ENCODE data around the gene ZNF573. TPM values are rescaled to one million over a fixed set of nuclear protein-coding genes. Genes with fewer than 3 reads are reported as not detected.
A peak's percentile ranks its signal among the peaks of the same experiment; 100 is the strongest.

Gene ZNF573
- total and polyA plus RNA-seq, 2 donors (not counting 3 experiments of a cell fraction or from before 2014, with no cell fraction given), result 1.4 to 6.3 TPM

DNA sequence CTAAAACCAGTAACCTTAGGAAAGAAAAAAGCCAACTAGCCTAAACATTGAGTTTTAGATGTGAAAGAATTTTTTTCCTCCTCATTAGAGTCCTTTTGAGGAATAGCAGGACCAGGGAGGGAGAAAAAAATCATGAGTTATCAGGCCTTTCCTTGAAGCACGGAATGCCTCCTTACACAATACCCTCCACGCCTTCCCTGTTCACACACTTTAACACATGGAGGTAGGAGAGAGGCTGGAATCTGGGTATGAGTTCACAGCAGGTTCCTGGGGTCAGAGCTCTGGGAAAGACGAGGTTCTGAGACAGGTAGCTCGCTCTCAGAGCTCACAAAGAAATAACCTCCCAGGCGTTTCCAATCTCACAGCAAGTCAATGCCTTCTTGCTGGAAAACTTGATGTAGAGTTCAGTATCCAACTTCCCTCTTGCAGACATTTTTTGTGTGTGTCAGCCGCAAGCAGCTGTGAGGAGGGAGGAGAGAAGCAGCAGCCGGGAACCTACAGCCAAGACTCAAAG lies 716 bp downstream of the ZNF573 start:
- dilution Hi-C loops (cut with MboI; ENCODE audit: extremely low pct_ligation_motif_present, low sequenced_read_pairs), result no loop called here
- CTCF ChIA-PET, result interaction anchor here (1.2 kb wide), 1 partner anchor 61 kb away, joined by 3 read pairs; no protein-coding TSS in a partner anchor

More for the DNA sequence above, 716 bp downstream of the ZNF573 start:
- H3K4me3 ChIP-seq (replicated peaks in 1 of 3; ENCODE audit: insufficient read depth in 1 of 3, low read depth in 1 of 3, low read length in 3 of 3), result peak overlapping the region; percentile 44 to 76 (median 52)
- H3K36me3 ChIP-seq (ENCODE audit: control insufficient read depth in 2 of 2, extremely low read depth in 1 of 2, insufficient read depth in 2 of 2, low read length in 2 of 2), result no peaks in the 10 kb centered on the region
- H3K9me3 ChIP-seq (replicated peaks; ENCODE audit: control insufficient read depth, insufficient read depth, low read length), result no peaks in the 10 kb centered on the region
- FAIRE-seq (no peak), DNase-seq (ENCODE audit: low read depth, low spot score) (no peak)
- intact Hi-C loops (cut with micrococcal nuclease), result loop anchor here (1.0 to 2.0 kb wide), 2 partner anchors 60 to 407 kb away; partner anchors contain the start of genes ZNF527 and ZNF607
- peaks cover 2% of the 10 kb centered on the region for H3K4me1 ChIP-seq (ENCODE audit: control insufficient read depth, extremely low read depth, insufficient read depth, low read length)
- POLR2A ChIA-PET, result interaction anchor here (0.5 kb wide), 1 partner anchor 345 kb away, joined by 3 read pairs; no protein-coding TSS in a partner anchor
- TF ChIP-seq POLR2AphosphoS5 (IDR thresholded peaks at IDR 0.05; ENCODE audit: insufficient read depth, low read depth, low read length) (no peak), MYC (IDR thresholded peaks at IDR 0.05; ENCODE audit: low read depth, low read length) (no peak), GATA2 (IDR thresholded peaks at IDR 0.05; ENCODE audit: insufficient read depth, insufficient read length, low read depth, low read length) (no peak), EZH2 (IDR thresholded peaks at IDR 0.05; ENCODE audit: borderline replicate concordance, low read depth, low read length, severe bottlenecking) (no peak), FOS (IDR thresholded peaks at IDR 0.05; ENCODE audit: borderline replicate concordance, insufficient read depth, low read length) (no peak), POLR2A (IDR thresholded peaks at IDR 0.05; ENCODE audit: low read depth, low read length) (no peak), JUN (IDR thresholded peaks at IDR 0.05; ENCODE audit: borderline replicate concordance, insufficient read depth, insufficient read length, low read depth) (no peak)
- TF ChIP-seq, protein P1, sequence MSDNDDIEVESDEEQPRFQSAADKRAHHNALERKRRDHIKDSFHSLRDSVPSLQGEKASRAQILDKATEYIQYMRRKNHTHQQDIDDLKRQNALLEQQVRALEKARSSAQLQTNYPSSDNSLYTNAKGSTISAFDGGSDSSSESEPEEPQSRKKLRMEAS (IDR thresholded peaks at IDR 0.05; ENCODE audit: insufficient read depth, insufficient read length), result no peak
- TF ChIP-seq, protein P2, sequence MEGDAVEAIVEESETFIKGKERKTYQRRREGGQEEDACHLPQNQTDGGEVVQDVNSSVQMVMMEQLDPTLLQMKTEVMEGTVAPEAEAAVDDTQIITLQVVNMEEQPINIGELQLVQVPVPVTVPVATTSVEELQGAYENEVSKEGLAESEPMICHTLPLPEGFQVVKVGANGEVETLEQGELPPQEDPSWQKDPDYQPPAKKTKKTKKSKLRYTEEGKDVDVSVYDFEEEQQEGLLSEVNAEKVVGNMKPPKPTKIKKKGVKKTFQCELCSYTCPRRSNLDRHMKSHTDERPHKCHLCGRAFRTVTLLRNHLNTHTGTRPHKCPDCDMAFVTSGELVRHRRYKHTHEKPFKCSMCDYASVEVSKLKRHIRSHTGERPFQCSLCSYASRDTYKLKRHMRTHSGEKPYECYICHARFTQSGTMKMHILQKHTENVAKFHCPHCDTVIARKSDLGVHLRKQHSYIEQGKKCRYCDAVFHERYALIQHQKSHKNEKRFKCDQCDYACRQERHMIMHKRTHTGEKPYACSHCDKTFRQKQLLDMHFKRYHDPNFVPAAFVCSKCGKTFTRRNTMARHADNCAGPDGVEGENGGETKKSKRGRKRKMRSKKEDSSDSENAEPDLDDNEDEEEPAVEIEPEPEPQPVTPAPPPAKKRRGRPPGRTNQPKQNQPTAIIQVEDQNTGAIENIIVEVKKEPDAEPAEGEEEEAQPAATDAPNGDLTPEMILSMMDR (IDR thresholded peaks at IDR 0.05; ENCODE audit: extremely low read depth in 1 of 2, insufficient read depth in 1 of 2, low read depth in 1 of 2, low read length in 2 of 2), result no peak
- H3K27me3 ChIP-seq (ENCODE audit: control insufficient read depth in 2 of 2, insufficient read depth in 2 of 2, low read length in 2 of 2), result no peaks in the 10 kb centered on the region
- no peak overlapping the region for H3K9ac ChIP-seq (replicated peaks; ENCODE audit: extremely low read depth, insufficient read depth, low read length)
- peak overlapping the region; percentile 52 for H3K4me2 ChIP-seq (ENCODE audit: insufficient read depth, low read length)
- peaks cover 2% of the 10 kb centered on the region for H3K79me2 ChIP-seq (ENCODE audit: control insufficient read depth, insufficient read depth, low read length)
- H2AFZ ChIP-seq (ENCODE audit: low read depth, low read length), result peak overlapping the region; percentile 93
- H4K20me1 ChIP-seq (replicated peaks; ENCODE audit: control insufficient read depth, extremely low read depth, insufficient read depth, low read length), result no peaks in the 10 kb centered on the region
- no peak overlapping the region for H3K27ac ChIP-seq (ENCODE audit: insufficient read depth, low read depth, low read length)
- BruUV-seq (replicated peaks), result no TSS peak
- H3K9me1 ChIP-seq (replicated peaks; ENCODE audit: control insufficient read depth, extremely low read depth, insufficient read depth, low read length), result no peaks in the 10 kb centered on the region
